ENCODE data around the gene NFATC2.
"Not testable (repeated sequence)": the region's sequence is repeated elsewhere in the genome, so short reads cannot be mapped to it uniquely, and the experiment has no call there.

The NFATC2 gene

GRCh38 chr20:51542571-51543421 lies at the start of gene NFATC2:
TSS of gene NFATC2 (minus strand) at chr20:51542719. CDS start at chr20:51542499, 220 bp downstream.
- no peak for DNase-seq

DNA sequence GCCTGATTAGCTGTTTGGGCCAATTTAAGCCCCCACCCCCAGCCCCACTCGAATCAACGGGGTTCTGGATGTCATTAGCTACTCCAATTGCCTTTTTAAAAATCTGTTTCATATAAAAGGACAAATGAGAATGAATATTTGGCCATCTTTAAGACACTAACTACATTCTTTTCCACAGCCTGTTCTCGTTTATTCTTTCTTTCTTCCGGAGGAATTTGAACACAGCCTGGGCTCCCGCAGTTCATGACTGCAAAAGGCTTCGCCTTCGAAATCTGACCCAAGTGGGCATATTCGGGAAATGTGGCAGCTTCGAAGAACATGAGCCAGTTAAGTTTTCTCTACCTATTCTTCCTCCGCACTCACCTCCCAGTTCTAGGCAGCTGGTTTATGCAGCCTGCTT lies 49.4 kb upstream of the NFATC2 start:
- DNase-seq = no peak

DNA sequence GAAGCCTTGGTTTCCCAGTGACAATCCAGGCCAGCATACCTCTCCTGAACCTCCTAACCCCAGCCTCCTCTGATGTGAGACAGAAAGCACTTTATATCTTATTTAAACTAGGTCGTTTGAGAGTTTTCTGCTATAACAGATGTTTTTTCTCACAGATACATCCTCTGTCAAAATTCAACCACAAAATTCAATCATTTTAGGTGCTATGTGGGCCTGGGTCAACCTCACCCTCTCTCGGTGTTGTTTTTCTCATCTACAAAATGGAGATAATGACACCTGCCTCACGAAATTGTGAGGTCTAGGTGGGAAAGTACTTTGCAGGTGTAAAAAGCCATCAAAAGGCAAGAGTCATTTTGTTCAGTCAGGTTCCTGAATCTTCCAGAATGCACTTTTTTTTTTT lies 46.2 kb upstream of the NFATC2 start:
- DNase-seq = no peak

DNA sequence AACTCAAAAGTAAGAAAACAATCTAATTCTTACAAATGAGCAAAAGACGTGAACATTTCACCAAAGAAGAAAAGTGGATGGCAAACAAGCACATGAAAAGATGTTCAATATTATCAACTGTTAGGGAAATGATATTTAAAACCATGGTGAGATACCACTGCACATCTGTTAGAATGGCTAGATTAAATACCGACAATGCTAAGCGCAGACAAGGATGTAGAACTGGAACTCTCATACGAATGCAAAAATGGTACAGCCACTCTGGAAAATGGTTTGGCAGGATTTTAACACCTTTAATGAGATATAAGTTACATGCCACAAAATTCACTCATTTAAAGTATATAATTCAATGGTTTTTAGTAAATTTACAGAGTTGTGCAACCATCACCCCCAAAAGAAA lies 44.6 kb upstream of the NFATC2 start:
- DNase-seq = no peak

- no peak for DNase-seq
Observed at GRCh38 chr20:51586005-51586440, 43.5 kb upstream of the NFATC2 start.

DNA sequence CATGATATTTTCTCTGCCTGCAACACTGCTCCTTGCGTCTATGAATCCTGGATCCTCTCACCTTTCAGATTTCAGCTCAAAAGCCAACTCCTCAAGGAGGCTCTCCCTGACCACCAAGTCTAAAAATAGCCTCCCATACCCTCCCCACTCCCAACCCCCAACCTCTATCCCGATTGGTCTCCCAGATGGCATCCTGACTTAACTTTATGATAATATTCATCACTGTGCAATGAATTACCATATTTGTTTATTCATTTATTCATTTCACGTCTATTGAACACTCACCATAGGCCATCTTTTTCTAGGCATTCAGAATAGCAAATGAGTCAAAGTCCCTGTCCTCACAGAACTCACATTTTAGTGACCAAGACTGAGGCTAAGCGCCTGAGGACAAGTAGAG lies 42.6 kb upstream of the NFATC2 start:
- DNase-seq = no peak

- DNase-seq = no peak
Observed at GRCh38 chr20:51584737-51585136, 42.2 kb upstream of the NFATC2 start.

DNA sequence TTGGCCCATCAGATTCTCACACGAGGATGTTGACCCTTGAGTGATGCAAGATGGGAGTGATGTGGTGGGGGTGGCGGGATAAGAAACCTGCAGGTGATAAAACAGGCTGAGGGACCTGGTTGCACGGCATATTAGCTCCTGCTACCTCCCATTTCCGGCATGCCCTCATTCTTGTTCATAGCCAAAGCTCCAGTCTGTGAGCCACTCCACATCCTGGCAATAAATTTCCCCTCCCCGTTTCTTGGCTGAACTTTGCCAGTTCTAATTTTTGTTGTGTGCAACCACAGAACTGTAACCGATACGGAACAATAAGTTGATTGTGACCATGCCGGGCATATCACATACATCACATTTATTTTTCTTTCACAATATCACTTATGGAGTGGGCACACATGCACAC lies 41.6 kb upstream of the NFATC2 start:
- DNase-seq = no peak

- no peak for DNase-seq
Observed at GRCh38 chr20:51583499-51583898, 41.0 kb upstream of the NFATC2 start.

DNA sequence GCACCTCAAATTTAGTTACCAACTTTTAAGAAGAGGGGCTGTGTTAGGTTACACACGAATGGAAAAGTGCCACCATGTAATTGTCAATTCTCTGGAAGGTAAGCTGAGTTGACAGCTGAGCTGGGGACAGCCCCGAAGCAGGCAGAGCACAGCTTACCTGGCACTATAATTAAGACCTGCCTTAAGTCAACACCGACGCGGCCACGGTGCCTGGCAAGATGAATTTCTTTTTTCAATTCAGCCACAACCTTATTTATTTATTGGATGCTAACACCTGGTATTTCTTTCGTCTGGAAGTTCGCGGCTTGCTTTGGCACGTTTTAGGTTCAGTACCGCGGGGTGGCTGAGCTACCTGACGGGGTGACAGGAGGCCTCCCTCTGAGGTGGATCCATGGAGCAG lies 40.6 kb upstream of the NFATC2 start:
- no peak for DNase-seq

GRCh38 chr20:51581571-51581970 lies 39.1 kb upstream of the NFATC2 start:
- DNase-seq = no peak

- DNase-seq = no peak
Observed at GRCh38 chr20:51579137-51579536, 36.6 kb upstream of the NFATC2 start.

DNA sequence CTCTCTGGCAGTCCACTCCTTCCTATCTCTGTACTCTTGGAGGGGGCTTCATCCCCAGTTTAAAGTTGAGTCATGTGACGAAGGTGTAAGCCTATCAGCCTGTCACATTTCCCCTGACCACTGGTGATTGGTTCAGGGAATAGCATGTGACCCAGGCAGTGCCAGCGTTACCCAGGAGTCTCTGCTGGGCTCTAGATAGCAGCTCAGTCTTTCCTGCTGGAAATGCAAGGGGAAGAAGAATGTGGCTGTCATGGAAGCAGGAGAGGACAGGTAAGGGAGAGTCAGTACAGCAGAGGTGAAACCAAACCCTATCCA lies 35.6 kb upstream of the NFATC2 start:
- no peak for DNase-seq

- no peak for DNase-seq
Observed at GRCh38 chr20:51577432-51578144, 35.1 kb upstream of the NFATC2 start.

- DNase-seq = no peak
Observed at GRCh38 chr20:51575486-51575885, 33.0 kb upstream of the NFATC2 start.

- no peak for DNase-seq
Observed at GRCh38 chr20:51574248-51575033, 31.9 kb upstream of the NFATC2 start.

DNA sequence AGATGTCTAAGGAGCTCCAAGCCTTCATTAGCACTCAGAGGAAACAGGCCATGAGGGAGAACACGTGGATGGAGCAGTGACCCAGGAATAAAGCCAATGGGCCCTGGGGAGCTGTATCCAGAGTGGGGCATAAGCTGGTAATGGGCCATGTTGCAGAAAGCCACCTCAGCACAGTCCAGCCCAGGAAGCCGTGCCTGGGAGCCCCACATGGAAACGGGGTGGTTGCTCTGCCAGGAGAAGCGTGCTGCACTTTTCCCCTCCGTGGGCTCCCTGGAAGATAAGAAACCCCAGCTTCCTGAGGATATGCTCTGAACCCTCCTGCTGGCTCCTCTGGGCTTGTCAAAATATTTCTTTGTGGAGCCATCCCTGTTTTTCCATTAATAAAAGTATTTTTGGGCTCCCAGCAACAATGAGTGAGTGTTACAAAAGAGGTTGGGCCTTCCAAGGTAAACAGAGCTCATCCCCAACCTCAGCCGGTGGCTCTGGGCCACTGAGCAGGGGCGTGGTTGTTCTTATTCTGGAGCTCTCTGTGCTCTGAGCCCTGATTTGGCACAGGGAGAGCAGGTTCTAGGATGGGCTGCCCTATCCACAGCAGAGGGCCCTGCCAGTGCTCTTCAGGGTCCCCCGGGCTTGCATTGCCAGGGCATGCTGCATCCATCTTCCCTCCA lies 31.2 kb upstream of the NFATC2 start:
- DNase-seq = no peak

DNA sequence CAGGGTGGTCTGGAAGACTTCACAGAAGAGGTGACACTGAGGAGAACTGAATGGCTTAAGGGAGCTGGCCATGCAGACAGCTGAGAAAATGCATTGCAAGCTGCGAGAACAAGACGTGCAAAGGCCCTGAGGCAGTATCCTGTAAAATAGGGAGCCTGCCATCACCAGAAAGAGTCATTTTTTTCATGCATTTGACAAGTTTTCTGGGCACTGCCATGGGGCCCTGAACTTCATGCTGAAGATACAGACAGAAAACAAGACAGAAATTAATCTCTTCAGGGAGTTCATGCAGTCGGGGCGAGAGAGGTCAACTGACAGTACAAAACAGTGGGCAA lies 28.9 kb upstream of the NFATC2 start:
- DNase-seq = no peak

DNA sequence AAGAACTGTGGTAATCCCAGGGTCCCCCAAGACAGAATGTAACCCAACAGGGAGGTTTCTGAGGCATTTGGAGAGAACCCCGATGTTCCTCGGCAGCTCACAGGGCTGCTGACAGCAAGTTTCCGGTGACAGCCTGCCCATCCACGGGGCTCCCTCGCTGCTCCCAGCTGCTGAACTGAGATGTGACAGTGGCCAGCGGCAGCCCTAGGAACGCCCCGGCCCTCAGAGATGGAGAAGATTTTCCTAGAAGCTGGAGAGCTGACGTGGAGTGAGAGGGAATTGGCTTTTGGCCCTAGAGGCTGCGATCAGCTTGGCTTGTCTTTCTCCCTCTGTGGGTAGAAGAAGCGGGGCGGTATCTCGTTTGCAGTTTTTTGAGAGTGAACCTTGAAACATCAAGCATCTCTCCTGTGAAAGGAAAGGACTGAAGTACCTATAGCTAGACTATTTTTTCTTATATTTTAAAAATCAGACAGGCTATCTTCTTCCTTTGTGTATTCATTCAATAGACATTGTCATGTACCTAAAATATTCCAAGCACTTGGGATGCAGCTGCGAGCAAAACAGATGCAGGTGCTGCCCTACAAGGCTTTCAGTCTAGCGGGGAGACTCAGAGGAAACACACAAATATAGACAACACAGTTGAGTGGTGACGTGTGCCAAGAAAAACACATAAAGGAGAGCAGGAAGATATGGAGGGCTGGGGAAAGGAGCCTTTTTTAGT lies 28.4 kb upstream of the NFATC2 start:
- DNase-seq = no peak

DNA sequence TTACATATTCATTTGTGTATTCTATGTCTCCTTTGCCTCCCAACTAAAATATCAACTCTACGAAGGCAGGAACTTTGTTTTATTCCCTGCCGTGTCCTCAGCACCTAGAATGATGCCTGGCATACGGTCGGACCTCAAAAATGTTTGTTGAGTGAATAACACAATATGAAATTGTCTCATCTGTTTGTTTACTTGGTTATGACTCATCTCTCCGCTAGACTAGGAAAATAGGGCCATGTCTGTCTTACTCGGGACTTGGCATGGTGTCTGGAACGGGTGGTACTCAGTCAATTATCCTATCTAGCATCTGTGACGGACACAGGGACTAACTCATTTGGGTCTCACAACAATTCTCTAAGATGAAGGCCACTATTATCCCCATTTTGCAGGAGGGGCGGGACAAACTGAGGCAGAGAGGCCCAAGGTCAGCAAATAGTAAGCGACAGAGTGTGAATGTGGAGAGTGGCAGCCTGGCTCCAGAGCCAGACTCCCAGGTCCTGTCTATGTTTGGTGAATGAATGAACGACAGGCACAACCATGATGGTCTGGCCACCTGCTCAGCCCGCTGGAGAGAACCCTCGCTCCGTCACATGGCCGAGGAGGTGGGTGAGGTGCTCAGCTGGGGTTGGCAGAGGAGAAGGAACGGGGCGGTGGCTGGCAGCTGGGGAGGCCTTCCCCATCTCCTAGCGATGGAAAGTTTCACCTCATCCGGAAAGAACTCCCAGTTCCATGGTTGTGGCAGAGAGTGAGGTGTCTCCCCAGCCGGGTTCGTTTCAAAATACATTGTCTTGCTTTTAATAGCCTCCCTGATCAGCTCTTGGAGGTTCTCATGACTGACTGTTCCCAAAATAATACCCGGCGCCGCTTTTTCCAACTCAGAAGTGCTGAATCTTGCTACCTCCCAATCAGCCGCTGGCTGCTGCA lies 27.6 kb upstream of the NFATC2 start:
- DNase-seq = no peak

DNA sequence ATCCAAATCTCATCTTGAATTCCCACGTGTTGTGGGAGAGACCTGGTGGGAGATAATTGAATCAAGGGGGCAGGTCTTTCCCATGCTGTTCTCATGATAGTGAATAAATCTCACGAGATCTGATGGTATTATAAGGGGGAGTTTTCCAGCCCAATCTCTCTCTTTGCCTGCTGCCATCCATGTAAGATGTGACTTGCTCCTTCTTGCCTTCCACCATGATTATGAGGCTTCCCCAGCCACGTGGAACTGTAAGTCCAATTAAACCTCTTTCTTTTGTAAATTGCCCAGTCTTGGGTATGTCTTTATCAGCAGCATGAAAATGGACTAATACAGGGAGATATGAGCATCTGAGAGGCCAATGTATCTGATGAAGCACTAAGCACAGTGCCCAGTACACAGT lies 26.0 kb upstream of the NFATC2 start:
- not testable (repeated sequence) for DNase-seq

All from cortex of kidney (tissue), 1 donor.